Endothelial cell (in vitro differentiated cells): ENCODE results near the gene FOXRED1. TPM values are rescaled to one million over a fixed set of nuclear protein-coding genes. Genes with fewer than 3 reads are reported as not detected.

ENCODE experiments used
- DNase-seq: peaks from one replicate; pipeline ENCODE4 v3.0.0; 2021; ENCODE audit warnings: low spot score
- H3K27ac Mint-ChIP-seq: one replicate; pipeline ENCODE4 v1.8.0; 2021; ENCODE audit warnings: mixed read lengths, inconsistent platforms; ENCODE audit not compliant: unreplicated experiment
- H3K27me3 Mint-ChIP-seq: one replicate; pipeline ENCODE4 v1.8.0; 2021; ENCODE audit warnings: mild to moderate bottlenecking, moderate library complexity, mixed read lengths, inconsistent platforms; ENCODE audit not compliant: unreplicated experiment
- H3K36me3 Mint-ChIP-seq: one replicate; pipeline ENCODE4 v1.8.0; 2021; ENCODE audit warnings: mild to moderate bottlenecking, low read depth, mixed read lengths, inconsistent platforms; ENCODE audit not compliant: unreplicated experiment
- H3K4me1 Mint-ChIP-seq: one replicate; pipeline ENCODE4 v1.8.0; 2021; ENCODE audit warnings: mild to moderate bottlenecking, mixed read lengths, inconsistent platforms; ENCODE audit not compliant: unreplicated experiment
- H3K4me3 Mint-ChIP-seq: one replicate; pipeline ENCODE4 v1.8.0; 2021; ENCODE audit warnings: mild to moderate bottlenecking, mixed read lengths, inconsistent platforms; ENCODE audit not compliant: unreplicated experiment
- H3K9me3 Mint-ChIP-seq: one replicate; pipeline ENCODE4 v1.8.0; 2021; ENCODE audit warnings: mixed read lengths, inconsistent platforms; ENCODE audit not compliant: unreplicated experiment
- total RNA-seq: library from RNA; stranded (reverse); fragmentation: NEBNext Ultra II Directional; extraction: Animal tissue kit (Norgen Biotek cat#: 25700); gene quantifications from one replicate; pipeline ENCODE4 v1.2.1, GENCODE V29; 2021; ENCODE audit not compliant: unreplicated experiment
- TF ChIP-seq, protein P1 (sequence below): fragments of 200-600 bp; sonication (generic); IDR thresholded peaks from one replicate; pipeline ENCODE4 v1.5.0; 2021; ENCODE audit warnings: antibody characterized with exemption; ENCODE audit not compliant: unreplicated experiment

The FOXRED1 gene
- total RNA-seq, 1 donor from 2014 or later = 35.8 TPM

DNA sequence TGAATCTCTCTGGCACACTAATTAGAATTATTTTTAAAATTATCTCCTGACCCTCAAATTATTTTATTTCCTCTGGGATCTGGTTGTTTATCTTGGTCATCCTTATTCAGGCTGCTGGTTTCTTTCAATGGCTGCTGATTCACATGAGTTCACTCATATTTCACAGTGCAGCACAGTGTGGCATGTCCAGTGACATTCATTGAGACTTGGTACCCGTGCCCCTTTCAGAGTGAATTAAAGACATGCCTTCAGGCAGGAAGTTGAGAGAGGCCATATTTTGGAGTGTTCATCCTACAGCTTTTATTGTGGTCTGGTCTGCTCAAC is 48.4 kb downstream of the FOXRED1 start:
- H3K27me3 Mint-ChIP-seq = no peaks in the 10 kb centered on the region
- no peaks in the 10 kb centered on the region for H3K9me3 Mint-ChIP-seq
- no peak overlapping the region for H3K4me3 Mint-ChIP-seq
- TF ChIP-seq, protein P1, sequence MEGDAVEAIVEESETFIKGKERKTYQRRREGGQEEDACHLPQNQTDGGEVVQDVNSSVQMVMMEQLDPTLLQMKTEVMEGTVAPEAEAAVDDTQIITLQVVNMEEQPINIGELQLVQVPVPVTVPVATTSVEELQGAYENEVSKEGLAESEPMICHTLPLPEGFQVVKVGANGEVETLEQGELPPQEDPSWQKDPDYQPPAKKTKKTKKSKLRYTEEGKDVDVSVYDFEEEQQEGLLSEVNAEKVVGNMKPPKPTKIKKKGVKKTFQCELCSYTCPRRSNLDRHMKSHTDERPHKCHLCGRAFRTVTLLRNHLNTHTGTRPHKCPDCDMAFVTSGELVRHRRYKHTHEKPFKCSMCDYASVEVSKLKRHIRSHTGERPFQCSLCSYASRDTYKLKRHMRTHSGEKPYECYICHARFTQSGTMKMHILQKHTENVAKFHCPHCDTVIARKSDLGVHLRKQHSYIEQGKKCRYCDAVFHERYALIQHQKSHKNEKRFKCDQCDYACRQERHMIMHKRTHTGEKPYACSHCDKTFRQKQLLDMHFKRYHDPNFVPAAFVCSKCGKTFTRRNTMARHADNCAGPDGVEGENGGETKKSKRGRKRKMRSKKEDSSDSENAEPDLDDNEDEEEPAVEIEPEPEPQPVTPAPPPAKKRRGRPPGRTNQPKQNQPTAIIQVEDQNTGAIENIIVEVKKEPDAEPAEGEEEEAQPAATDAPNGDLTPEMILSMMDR = no peak
- H3K36me3 Mint-ChIP-seq = peaks cover 7% of the 10 kb centered on the region
- peaks cover 16% of the 10 kb centered on the region for H3K4me1 Mint-ChIP-seq
- peak overlapping the region; percentile 14 for H3K27ac Mint-ChIP-seq
- DNase-seq = no peak

DNA sequence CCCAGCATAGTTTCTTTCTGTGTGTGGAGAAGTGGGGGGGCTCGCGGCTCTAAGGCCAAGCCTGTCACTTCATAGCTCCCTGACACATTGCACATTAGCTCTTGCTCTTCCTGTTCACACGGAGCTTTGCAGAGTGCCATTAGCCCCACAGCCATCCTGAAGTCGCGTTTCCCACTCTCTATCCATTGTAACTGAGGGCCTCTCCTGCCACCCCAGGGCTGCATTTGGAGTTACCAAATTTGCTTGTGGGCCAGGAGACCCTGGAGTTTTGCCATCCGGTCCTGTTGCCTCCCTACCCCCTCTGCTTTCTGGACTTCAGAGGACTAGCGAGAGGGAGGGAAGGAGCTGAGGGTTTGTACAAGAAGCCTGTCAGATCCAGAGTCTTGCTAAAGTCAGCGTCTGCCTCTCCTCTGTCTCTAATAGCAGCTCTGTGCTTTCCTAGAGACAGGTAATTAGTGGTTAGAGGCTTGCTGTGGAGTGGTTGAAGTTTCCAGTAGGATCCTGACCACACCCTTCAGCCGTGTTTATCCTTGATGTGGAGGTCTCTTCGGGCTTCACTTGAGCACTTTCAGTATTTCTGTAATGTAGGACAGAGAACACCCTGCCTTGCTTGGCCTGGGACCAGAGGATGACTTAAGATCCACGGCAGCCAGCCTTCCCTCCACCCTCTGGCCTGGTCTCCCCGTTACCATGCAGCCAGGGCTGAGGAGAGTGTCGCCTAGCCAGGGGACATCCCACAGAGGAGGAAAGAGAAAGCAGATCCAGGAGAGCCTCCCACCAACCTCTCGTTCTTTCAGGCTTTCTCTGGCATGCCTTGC is 49.0 kb downstream of the FOXRED1 start:
- H3K36me3 Mint-ChIP-seq = peaks cover 7% of the 10 kb centered on the region
- H3K4me3 Mint-ChIP-seq = no peak overlapping the region
- no peak for DNase-seq
- H3K27ac Mint-ChIP-seq = no peak overlapping the region
- no peaks in the 10 kb centered on the region for H3K9me3 Mint-ChIP-seq
- H3K27me3 Mint-ChIP-seq = no peaks in the 10 kb centered on the region
- peaks cover 16% of the 10 kb centered on the region for H3K4me1 Mint-ChIP-seq
- TF ChIP-seq, protein P1 = no peak

DNA sequence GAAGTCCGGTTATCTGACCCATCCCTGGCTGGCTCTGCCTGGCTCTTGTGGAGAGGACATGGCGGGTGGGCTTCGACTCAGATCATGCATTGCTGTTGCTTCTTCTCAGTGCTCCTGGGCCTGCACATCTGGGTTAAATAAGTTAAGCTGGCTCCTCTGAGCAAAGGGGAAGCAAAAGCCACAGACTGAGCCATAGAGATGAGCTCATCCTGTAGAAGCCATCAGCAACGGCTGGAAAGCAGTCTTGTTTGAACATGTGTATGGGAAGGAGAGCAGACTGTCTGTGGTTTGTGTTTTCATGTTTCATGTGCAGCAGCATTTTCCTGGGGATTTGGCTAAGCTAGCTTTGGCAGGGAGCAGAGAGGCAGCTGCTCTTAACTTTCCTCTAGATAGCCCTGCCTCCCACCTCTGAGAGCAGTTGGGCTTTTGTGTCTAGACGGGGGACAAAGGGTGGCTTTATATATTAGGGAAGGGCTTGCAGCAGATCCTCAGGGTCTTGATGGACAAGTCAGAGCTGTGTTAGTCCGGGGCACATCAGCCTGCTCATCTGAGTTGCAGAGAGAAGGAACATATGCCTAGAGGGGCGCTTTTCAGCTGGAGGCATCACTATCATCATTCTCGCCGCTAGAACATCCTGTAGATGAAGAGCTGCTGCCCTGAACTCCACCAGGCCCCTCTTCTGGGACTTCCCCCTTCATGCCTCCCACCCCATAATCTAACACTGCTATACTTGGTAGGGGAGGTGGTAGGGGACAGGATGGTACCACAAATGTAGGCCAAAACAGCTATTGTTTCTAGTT is 49.8 kb downstream of the FOXRED1 start:
- Mint-ChIP-seq H3K9me3 (no peaks in the 10 kb centered on the region), H3K4me3 (no peak overlapping the region), H3K36me3 (peaks cover 7% of the 10 kb centered on the region), H3K4me1 (peaks cover 16% of the 10 kb centered on the region), H3K27ac (no peak overlapping the region), H3K27me3 (no peaks in the 10 kb centered on the region)
- no peak for DNase-seq
- TF ChIP-seq, protein P1 = no peak

DNA sequence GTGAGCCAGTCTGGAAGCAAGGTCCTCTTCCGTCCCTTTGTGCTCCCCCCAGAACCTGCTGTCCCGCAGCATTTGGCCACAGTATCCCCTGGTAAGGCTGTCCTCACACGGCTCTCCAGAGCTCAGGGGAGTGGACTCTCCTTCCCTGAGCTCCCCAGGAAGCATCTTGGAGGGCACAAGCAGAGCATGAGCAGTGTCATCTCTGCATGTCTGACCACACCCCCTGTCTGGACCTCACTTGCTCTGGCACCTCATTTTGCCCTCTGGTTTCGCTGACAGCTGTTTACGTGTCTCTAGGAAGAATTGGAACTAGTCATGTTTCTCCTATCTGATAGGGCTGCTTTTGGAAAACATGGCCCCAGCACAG is 50.4 kb downstream of the FOXRED1 start:
- Mint-ChIP-seq H3K4me1 (peaks cover 16% of the 10 kb centered on the region), H3K36me3 (peaks cover 7% of the 10 kb centered on the region), H3K4me3 (no peak overlapping the region), H3K27ac (no peak overlapping the region), H3K9me3 (no peaks in the 10 kb centered on the region), H3K27me3 (no peaks in the 10 kb centered on the region)
- TF ChIP-seq, protein P1 = no peak
- no peak for DNase-seq

DNA sequence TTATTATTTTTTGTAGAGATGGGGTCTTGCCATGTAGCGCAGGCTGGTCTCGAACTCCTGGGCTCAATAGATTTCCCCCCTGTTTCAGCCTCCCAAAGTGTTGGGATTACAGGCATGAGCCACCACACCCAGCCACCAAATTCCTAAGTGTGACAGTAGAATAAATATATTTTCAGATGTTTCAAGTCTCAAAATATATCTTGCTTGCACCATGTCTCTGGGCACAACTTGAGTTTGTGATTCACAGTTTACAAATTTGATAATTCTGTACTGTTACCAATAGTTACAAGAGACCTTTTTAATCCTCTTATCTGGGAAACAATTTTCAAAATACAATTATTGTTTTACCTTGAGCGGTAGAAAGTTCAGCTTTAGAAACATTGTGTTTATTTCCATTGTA is 54.0 kb downstream of the FOXRED1 start:
- peaks cover 3% of the 10 kb centered on the region for H3K4me1 Mint-ChIP-seq
- H3K36me3 Mint-ChIP-seq = peaks cover 5% of the 10 kb centered on the region
- no peak for DNase-seq
- no peaks in the 10 kb centered on the region for H3K27me3 Mint-ChIP-seq
- H3K9me3 Mint-ChIP-seq = no peaks in the 10 kb centered on the region
- H3K4me3 Mint-ChIP-seq = no peak overlapping the region
- H3K27ac Mint-ChIP-seq = no peak overlapping the region
- TF ChIP-seq, protein P1 = no peak
